ENCODE results near the gene ERCC6L2. TPM values are rescaled to one million over a fixed set of nuclear protein-coding genes. Genes with fewer than 3 reads are reported as not detected.

The ERCC6L2 gene
- total and polyA plus RNA-seq, 2 donors, result 13.3 to 67.0 TPM

DNA sequence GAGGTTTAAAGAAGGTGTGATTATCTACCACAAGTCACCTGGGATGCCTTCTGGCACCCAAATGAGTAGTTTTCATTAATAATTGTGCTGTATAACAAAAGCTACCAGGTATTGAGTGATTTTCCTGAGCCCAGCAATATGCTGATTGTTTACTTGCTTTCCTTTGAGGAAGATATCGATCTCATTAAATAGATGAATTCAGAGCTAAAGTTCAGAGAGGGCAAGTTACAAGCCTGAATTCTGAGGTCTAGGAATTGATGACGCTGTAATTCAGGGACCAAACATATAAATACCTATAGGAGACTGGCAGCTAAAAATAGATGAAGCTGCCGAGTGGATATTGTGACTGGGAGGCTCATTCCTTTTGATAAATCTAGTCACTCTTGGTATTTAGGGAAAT is 1.1 kb downstream of the ERCC6L2 start:
- H3K4me3 ChIP-seq (ENCODE audit: low read length in 2 of 2), result no peak overlapping the region
- H3K4me1 ChIP-seq (ENCODE audit: control insufficient read depth in 2 of 2, insufficient read depth in 2 of 2, low read length in 2 of 2), result peaks cover 9 to 13% of the 10 kb centered on the region in 2 donors
- H3K9me3 ChIP-seq (ENCODE audit: control insufficient read depth in 2 of 2, insufficient read depth in 1 of 2, low read length in 1 of 2), result no peaks in the 10 kb centered on the region
- 48% methylated on average over 3 of the region's 3 CpGs for WGBS
- H3K27ac ChIP-seq (ENCODE audit: low read depth in 1 of 2, low read length in 1 of 2), result peak overlapping the region in 1 of 2 donors; percentile 100
- H3K27me3 ChIP-seq (ENCODE audit: control insufficient read depth in 2 of 2, insufficient read depth in 1 of 2, low read length in 1 of 2), result no peaks in the 10 kb centered on the region
- peaks cover 3 to 5% of the 10 kb centered on the region in 2 donors for H3K36me3 ChIP-seq (ENCODE audit: control insufficient read depth in 2 of 2, insufficient read depth in 2 of 2, low read length in 1 of 2)
- DNase-seq (ENCODE audit: low read depth in 6 of 9, low spot score in 9 of 9), result peak in 1 of 9 donors; percentile 28

DNA sequence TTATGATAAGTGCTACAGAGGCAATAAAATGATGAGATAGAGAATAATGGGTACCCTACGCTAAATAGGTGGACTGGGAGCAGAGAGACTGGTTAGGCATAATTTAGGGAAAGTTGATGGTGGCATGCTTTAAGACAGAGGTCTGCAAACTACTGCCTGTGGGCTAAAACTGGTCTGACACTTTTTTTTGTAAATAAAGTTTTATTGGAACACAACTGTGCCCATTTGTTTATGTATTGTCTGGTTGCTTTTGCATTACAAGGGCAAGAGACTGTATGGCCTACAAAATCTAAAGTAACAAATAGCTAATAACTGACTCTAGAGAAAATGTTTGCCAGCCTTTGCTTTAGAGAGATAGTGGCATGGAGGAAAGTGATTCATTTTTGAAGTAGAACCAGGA is 2.5 kb downstream of the ERCC6L2 start:
- H3K4me3 ChIP-seq (ENCODE audit: low read length in 2 of 2), result no peak overlapping the region
- 100% methylated on average over 1 of the region's 1 CpG for WGBS
- H3K27me3 ChIP-seq (ENCODE audit: control insufficient read depth in 2 of 2, insufficient read depth in 1 of 2, low read length in 1 of 2), result no peaks in the 10 kb centered on the region
- H3K4me1 ChIP-seq (ENCODE audit: control insufficient read depth in 2 of 2, insufficient read depth in 2 of 2, low read length in 2 of 2), result peaks cover 9 to 13% of the 10 kb centered on the region in 2 donors
- H3K27ac ChIP-seq (ENCODE audit: low read depth in 1 of 2, low read length in 1 of 2), result no peak overlapping the region
- peaks cover 3 to 12% of the 10 kb centered on the region in 2 donors for H3K36me3 ChIP-seq (ENCODE audit: control insufficient read depth in 2 of 2, insufficient read depth in 2 of 2, low read length in 1 of 2)
- no peak for DNase-seq (ENCODE audit: low read depth in 6 of 9, low spot score in 9 of 9)
- no peaks in the 10 kb centered on the region for H3K9me3 ChIP-seq (ENCODE audit: control insufficient read depth in 2 of 2, insufficient read depth in 1 of 2, low read length in 1 of 2)

DNA sequence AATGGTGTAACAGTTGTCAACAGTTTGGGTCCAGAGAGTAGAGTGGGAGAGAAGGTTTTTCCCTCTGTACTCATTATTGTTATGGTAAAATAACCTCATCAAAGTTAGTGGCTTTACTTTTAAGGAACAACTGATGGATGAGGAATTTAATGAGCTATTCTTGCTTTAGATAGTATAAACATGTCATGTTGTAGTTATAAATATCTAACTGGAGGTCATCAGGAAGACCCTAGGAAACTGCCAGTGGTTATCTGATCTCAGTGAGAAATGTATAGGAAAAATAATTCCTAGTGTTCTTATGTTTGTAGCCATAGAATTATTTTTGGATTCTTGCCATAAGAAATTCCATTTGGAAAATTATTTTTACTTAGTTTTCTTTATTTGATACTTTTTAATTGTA is 4.1 kb downstream of the ERCC6L2 start:
- peaks cover 3 to 19% of the 10 kb centered on the region in 2 donors for H3K36me3 ChIP-seq (ENCODE audit: control insufficient read depth in 2 of 2, insufficient read depth in 2 of 2, low read length in 1 of 2)
- no peaks in the 10 kb centered on the region for H3K27me3 ChIP-seq (ENCODE audit: control insufficient read depth in 2 of 2, insufficient read depth in 1 of 2, low read length in 1 of 2)
- no peaks in the 10 kb centered on the region for H3K9me3 ChIP-seq (ENCODE audit: control insufficient read depth in 2 of 2, insufficient read depth in 1 of 2, low read length in 1 of 2)
- peaks cover 5 to 15% of the 10 kb centered on the region in 2 donors for H3K4me1 ChIP-seq (ENCODE audit: control insufficient read depth in 2 of 2, insufficient read depth in 2 of 2, low read length in 2 of 2)
- no peak overlapping the region for H3K27ac ChIP-seq (ENCODE audit: low read depth in 1 of 2, low read length in 1 of 2)
- H3K4me3 ChIP-seq (ENCODE audit: low read length in 2 of 2), result no peak overlapping the region
- DNase-seq (ENCODE audit: low read depth in 6 of 9, low spot score in 9 of 9), result no peak

DNA sequence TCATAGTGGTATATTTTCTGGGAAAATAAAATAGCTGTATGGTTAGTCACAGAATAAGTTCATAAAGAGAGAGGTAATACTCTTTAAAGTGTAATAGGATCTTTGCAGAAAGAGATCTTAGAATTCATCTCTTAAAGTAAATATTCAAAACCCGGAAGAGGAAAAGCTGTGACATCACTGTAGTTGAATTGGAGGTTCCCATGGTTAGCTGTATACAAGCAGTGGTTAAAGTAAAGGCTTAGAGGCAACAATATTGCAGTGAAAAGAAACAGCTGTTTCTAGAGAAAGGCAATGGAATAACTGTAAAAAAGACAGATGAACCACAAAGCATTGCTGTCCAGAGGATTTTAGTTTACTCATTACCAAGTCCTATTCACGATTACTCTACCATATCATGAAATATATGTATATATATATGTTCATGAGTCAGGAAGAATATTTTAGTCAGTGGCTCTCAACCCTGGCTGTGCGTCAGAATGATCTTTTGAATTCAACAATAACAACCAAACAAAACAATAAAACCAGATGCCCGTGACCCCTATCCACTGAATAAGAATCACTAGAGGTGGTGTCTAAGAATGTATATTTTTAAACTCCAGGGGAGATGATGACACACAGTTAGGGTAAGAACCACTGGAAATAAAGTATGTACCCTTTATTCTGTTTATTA is 4.7 kb downstream of the ERCC6L2 start:
- H3K27me3 ChIP-seq (ENCODE audit: control insufficient read depth in 2 of 2, insufficient read depth in 1 of 2, low read length in 1 of 2), result no peaks in the 10 kb centered on the region
- no peak overlapping the region for H3K27ac ChIP-seq (ENCODE audit: low read depth in 1 of 2, low read length in 1 of 2)
- peaks cover 5 to 12% of the 10 kb centered on the region in 2 donors for H3K4me1 ChIP-seq (ENCODE audit: control insufficient read depth in 2 of 2, insufficient read depth in 2 of 2, low read length in 2 of 2)
- no peak overlapping the region for H3K4me3 ChIP-seq (ENCODE audit: low read length in 2 of 2)
- DNase-seq (ENCODE audit: low read depth in 6 of 9, low spot score in 9 of 9), result no peak
- H3K36me3 ChIP-seq (ENCODE audit: control insufficient read depth in 2 of 2, insufficient read depth in 2 of 2, low read length in 1 of 2), result peaks cover 3 to 19% of the 10 kb centered on the region in 2 donors
- no peaks in the 10 kb centered on the region for H3K9me3 ChIP-seq (ENCODE audit: control insufficient read depth in 2 of 2, insufficient read depth in 1 of 2, low read length in 1 of 2)
- 95% methylated on average over 4 of the region's 4 CpGs for WGBS

DNA sequence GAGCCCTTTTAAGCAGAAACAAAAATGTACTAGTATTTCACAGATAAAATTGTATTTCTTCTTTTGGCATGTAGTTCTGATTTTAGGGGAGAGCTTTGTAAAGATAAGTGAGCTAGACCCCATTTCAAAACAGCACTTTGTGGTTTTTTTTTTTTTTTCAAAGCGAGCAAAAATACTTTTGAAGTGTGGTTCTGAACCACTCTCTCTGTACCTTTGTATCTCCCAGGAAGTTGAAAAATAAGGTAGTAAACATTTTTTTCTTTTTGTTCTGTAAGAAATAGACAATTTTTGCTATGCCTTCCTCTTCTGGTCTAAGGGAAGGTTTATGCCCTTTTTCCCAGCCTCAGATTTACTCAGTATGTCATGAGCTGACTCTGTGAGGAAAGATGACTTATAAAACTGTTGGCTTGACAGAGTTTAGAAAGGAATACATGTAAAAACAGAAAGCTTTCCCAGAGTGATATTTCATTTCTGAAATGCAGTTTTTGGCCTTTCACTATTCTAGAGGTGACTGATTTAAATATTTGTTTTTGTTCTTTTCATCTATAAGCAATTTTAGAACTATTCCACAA is 12.5 kb downstream of the ERCC6L2 start:
- Histone ChIP-seq H3K27ac (ENCODE audit: low read depth in 1 of 2, low read length in 1 of 2) (peak overlapping the region in 1 of 2 donors; percentile 83), H3K9me3 (ENCODE audit: control insufficient read depth in 2 of 2, insufficient read depth in 1 of 2, low read length in 1 of 2) (no peaks in the 10 kb centered on the region), H3K4me1 (ENCODE audit: control insufficient read depth in 2 of 2, insufficient read depth in 2 of 2, low read length in 2 of 2) (peaks cover 8 to 9% of the 10 kb centered on the region in 2 donors), H3K4me3 (ENCODE audit: low read length in 2 of 2) (peak overlapping the region in 1 of 2 donors; percentile 1), H3K36me3 (ENCODE audit: control insufficient read depth in 2 of 2, insufficient read depth in 2 of 2, low read length in 1 of 2) (peaks cover 3 to 7% of the 10 kb centered on the region in 2 donors), H3K27me3 (ENCODE audit: control insufficient read depth in 2 of 2, insufficient read depth in 1 of 2, low read length in 1 of 2) (no peaks in the 10 kb centered on the region)
- 4% methylated on average over 1 of the region's 1 CpG for WGBS
- peak; percentile 27 to 87 (median 54) for DNase-seq (ENCODE audit: low read depth in 6 of 9, low spot score in 9 of 9)

DNA sequence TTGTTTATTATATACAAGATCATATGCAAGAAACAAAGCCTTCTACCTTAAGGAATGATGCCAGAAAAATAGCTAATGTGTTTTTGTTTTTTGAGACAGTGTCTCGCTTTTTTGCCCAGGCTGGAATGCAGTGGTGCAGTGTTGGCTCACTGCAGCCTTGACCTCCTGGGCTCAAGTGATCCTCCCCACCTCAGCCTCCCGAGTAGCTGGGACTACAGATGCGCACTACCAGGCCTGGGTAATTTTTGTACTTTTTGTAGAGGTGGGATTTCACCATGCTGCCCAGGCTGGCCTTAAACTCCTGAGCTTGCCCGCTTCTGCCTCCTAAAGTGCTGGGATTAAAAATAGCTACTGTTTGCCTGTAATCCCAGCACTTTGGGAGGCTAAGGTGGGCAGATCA is 15.1 kb downstream of the ERCC6L2 start:
- 98% methylated on average over 4 of the region's 4 CpGs for WGBS
- peaks cover 6 to 9% of the 10 kb centered on the region in 2 donors for H3K4me1 ChIP-seq (ENCODE audit: control insufficient read depth in 2 of 2, insufficient read depth in 2 of 2, low read length in 2 of 2)
- no peak overlapping the region for H3K27ac ChIP-seq (ENCODE audit: low read depth in 1 of 2, low read length in 1 of 2)
- no peak for DNase-seq (ENCODE audit: low read depth in 6 of 9, low spot score in 9 of 9)
- H3K9me3 ChIP-seq (ENCODE audit: control insufficient read depth in 2 of 2, insufficient read depth in 1 of 2, low read length in 1 of 2), result no peaks in the 10 kb centered on the region
- no peak overlapping the region for H3K4me3 ChIP-seq (ENCODE audit: low read length in 2 of 2)
- H3K36me3 ChIP-seq (ENCODE audit: control insufficient read depth in 2 of 2, insufficient read depth in 2 of 2, low read length in 1 of 2), result peaks cover 0 to 3% of the 10 kb centered on the region in 2 donors
- H3K27me3 ChIP-seq (ENCODE audit: control insufficient read depth in 2 of 2, insufficient read depth in 1 of 2, low read length in 1 of 2), result no peaks in the 10 kb centered on the region

GRCh38 chr9:95891067-95891671 is 15.7 kb downstream of the ERCC6L2 start:
- Histone ChIP-seq H3K9me3 (ENCODE audit: control insufficient read depth in 2 of 2, insufficient read depth in 1 of 2, low read length in 1 of 2) (no peaks in the 10 kb centered on the region), H3K4me3 (ENCODE audit: low read length in 2 of 2) (no peak overlapping the region)

GRCh38 chr9:95892690-95893089 is 17.2 kb downstream of the ERCC6L2 start:
- Histone ChIP-seq H3K9me3 (ENCODE audit: control insufficient read depth in 2 of 2, insufficient read depth in 1 of 2, low read length in 1 of 2) (no peaks in the 10 kb centered on the region), H3K4me1 (ENCODE audit: control insufficient read depth in 2 of 2, insufficient read depth in 2 of 2, low read length in 2 of 2) (peaks cover 3% of the 10 kb centered on the region in 2 donors), H3K4me3 (ENCODE audit: low read length in 2 of 2) (no peak overlapping the region), H3K27ac (ENCODE audit: low read depth in 1 of 2, low read length in 1 of 2) (no peak overlapping the region), H3K36me3 (ENCODE audit: control insufficient read depth in 2 of 2, insufficient read depth in 2 of 2, low read length in 1 of 2) (no peaks in the 10 kb centered on the region), H3K27me3 (ENCODE audit: control insufficient read depth in 2 of 2, insufficient read depth in 1 of 2, low read length in 1 of 2) (no peaks in the 10 kb centered on the region)
- no peak for DNase-seq (ENCODE audit: low read depth in 6 of 9, low spot score in 9 of 9)
- 98% methylated on average over 2 of the region's 2 CpGs for WGBS

More at GRCh38 chr9:95891067-95891671, 15.7 kb downstream of the ERCC6L2 start:
- Histone ChIP-seq H3K36me3 (ENCODE audit: control insufficient read depth in 2 of 2, insufficient read depth in 2 of 2, low read length in 1 of 2) (peaks cover 0 to 3% of the 10 kb centered on the region in 2 donors), H3K27ac (ENCODE audit: low read depth in 1 of 2, low read length in 1 of 2) (no peak overlapping the region), H3K4me1 (ENCODE audit: control insufficient read depth in 2 of 2, insufficient read depth in 2 of 2, low read length in 2 of 2) (peaks cover 6 to 9% of the 10 kb centered on the region in 2 donors), H3K27me3 (ENCODE audit: control insufficient read depth in 2 of 2, insufficient read depth in 1 of 2, low read length in 1 of 2) (no peaks in the 10 kb centered on the region)
- DNase-seq (ENCODE audit: low read depth in 6 of 9, low spot score in 9 of 9), result no peak
- WGBS, result 99% methylated on average over 8 of the region's 8 CpGs

DNA sequence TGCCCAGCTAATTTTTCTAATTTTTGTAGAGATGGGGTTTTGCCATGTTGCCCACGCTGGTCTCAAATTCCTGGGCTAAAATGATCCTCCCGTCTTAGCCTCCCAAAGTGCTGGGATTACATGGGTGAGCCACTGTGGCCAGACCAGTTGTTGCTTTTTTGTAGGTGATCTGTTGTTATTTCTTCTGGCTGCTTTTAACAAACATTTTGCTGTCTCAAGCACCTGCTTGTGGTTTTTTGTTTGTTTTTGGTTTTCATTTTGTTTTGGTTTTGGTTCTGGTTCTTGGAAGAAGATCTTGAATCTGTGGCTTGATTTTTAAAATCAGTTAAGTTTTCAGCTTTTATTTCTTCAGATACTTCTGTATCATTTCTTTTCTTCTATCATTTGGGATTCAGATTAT is 21.1 kb downstream of the ERCC6L2 start:
- H3K9me3 ChIP-seq (ENCODE audit: control insufficient read depth in 2 of 2, insufficient read depth in 1 of 2, low read length in 1 of 2), result no peaks in the 10 kb centered on the region
- DNase-seq (ENCODE audit: low read depth in 6 of 9, low spot score in 9 of 9), result no peak
- peaks cover 0 to 3% of the 10 kb centered on the region in 2 donors for H3K36me3 ChIP-seq (ENCODE audit: control insufficient read depth in 2 of 2, insufficient read depth in 2 of 2, low read length in 1 of 2)
- WGBS, result 99% methylated on average over 2 of the region's 2 CpGs
- peak overlapping the region in 1 of 2 donors; percentile 18 for H3K27ac ChIP-seq (ENCODE audit: low read depth in 1 of 2, low read length in 1 of 2)
- no peaks in the 10 kb centered on the region for H3K4me1 ChIP-seq (ENCODE audit: control insufficient read depth in 2 of 2, insufficient read depth in 2 of 2, low read length in 2 of 2)
- H3K27me3 ChIP-seq (ENCODE audit: control insufficient read depth in 2 of 2, insufficient read depth in 1 of 2, low read length in 1 of 2), result no peaks in the 10 kb centered on the region
- H3K4me3 ChIP-seq (ENCODE audit: low read length in 2 of 2), result no peak overlapping the region

Measured in thymus (tissue), 11 donors.